GM19397 (cell line): ENCODE results near the gene ZNF76.
A peak's percentile ranks its signal among the peaks of the same experiment; 100 is the strongest.

Experiments
- ATAC-seq: cut with Tn5 transposase; IDR thresholded peaks from one replicate; pipeline ENCODE4 v1.9.1; 2021; ENCODE audit warnings: mild to moderate bottlenecking, moderate library complexity; ENCODE audit not compliant: unreplicated experiment

ZNF76 gene

DNA sequence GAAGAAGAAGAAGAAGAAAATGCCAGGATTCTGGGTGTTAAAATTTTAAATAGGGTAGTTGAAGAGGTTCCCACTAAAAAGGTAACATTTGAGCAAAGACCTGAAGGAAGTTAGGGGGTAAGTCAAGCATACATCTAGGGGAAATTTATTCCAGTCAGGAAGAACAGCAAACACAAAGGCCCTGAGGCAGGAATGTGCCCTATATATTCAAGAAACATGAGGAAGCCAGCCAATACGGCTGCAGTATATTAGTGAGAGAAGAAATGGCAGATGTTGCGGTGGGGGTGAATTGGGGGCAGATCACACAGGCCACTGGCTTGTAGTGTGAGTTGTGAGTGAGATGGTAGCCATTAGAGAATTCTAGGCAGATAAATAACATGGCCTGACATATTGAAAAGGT lies 6.0 kb downstream of the ZNF76 start:
- no peak for ATAC-seq

DNA sequence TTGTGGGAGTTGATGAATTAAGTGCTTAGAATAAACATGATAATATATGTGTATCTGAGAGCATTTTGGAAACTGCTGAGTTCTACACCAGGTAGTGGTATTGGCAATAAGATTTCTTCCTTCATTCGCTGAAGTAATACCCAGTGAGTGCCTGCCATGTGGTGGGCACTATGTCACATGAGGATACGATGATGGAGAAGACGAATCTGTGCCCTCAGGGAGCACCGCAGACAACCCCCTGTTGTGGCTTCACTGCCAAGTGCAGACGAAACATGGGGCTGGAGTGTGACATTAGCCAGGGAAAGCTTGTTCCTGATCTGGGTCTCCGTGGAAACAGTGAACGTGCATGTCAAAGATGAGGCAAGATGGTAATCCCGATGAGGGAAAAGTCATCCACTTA lies 7.9 kb downstream of the ZNF76 start:
- no peak for ATAC-seq

DNA sequence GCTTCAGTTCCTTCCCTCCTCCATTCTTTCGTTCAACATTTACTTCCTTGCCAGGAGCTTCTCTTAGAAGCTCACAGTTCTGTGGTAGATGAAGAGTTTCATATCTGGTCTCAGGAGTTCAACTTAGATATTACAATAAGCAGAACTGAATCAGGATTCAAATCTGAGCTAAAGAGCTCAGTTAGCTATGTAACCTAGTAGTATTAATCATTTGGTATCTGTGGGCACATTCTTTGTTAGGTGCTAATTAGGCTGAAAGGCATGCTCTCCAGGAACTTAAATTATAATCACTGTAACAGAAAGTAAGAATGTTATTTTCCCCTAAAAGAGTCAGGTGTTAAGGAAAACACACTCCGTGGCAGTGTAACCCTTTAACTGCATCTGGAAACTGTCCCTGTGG lies 8.4 kb downstream of the ZNF76 start:
- ATAC-seq: no peak

DNA sequence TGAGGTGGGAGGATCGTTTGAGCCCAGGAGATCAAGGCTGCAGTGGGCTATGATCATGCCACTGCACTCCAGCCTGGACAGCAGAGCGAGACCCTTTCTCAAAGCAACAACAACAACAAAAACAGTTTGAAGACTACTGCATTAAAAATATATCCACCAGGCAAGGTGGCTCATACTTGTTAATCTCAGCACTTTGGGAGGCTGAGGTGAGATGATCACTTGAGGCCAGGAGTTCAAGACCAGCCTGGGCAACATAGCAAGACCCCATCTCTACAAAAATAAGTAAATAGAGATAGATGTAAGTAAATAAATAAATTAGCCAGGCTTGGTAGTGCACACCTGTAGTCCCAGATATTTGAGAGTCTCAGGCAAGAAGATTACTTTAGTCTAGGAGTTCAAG lies 12.5 kb downstream of the ZNF76 start:
- no peak for ATAC-seq

DNA sequence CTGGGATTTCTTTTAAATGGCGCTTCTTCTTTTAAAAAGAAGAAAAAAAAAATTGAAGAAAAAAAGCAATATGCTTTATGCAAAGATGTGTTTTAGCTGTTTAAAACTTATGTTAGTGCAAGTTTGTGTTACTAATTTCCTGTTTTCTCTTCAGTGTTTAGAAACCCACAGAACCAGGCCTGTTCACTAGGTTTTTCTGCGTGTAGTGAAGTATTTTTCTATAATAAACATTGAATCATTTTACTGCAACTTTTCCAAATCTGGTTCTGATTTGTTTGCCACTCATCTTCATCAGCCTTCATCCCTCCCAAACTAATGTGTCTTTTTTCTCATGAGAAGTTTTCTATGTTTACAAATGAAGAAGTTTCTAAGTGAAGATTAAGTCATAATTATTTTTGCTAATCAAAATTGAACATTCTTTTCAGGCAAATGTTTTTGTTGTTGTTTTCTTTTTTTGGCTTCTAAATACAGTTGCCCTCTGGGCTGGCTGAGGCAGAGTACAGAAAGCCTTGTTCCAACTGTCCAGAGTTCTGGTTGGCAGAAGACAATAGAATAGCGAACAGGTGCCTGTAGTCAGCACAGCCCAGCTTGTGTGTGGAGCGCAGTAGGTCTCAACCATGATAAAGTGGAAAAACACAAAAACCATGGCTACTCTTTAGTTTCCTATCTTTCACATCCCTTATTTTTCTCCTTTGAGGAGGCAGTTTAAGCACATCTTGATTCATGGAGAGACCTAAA lies 14.5 kb downstream of the ZNF76 start:
- no peak for ATAC-seq

DNA sequence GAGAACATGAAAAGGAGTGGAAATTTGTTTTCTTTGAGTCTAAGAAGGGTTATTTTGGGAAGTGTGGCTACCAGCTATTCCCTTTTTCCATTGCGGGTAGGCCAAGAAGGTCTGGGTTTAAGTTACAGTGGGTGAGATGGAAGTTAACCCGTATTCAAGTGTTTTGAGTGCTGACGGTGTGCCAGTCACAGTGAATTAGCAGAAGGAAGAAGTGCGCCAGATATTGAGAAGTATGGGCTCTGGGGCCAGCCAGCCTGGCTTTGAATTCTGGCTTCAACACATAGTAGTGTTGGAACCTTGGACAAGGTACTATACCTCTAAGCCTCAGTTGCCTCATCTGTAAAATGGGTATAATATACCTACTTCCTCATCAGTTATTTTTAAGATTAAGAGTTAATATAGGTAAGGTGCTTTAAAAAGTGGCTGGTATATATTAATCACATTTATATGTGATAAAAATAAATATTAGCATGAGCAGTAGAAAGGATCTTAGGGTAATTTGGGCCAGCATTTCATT lies 16.3 kb downstream of the ZNF76 start:
- ATAC-seq: no peak

DNA sequence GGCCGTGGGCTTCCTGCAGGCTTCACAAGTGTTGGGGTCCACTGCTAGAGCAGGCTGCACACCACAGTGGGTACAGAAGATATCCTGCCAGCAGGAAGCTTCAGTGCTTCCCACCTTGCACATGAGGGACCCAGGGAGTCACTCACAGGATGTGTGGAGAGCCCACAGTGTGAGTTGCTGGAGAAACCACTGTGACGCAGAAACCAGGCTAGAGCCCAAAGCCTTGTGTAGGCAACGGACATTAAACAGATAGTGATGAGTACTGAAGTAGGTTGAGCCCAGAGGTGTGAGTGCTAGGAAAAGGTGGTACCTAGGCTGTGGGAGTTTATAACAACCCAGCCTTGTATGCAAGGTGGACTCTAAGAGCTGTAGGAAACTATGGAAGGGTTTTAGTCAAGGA lies 19.2 kb downstream of the ZNF76 start:
- ATAC-seq: no peak

DNA sequence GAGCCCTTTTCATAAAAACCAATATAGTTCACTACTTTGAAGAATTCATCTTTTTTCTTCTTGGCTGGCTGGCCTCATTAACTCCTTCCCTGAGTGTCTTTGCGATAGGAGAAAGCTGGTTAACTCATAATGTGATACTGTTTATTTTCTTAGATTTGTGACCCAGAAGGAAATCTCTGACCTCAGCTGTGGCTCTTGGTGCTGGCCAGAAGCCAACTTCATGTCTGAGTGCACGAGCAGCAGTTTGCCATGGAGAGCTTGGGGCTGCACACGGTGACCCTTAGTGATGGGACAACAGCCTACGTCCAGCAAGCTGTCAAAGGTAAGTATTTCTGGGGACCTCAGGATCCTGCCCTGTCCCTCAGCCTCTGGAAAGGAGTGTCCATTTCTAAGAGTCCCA lies 21.4 kb downstream of the ZNF76 start:
- no peak for ATAC-seq

DNA sequence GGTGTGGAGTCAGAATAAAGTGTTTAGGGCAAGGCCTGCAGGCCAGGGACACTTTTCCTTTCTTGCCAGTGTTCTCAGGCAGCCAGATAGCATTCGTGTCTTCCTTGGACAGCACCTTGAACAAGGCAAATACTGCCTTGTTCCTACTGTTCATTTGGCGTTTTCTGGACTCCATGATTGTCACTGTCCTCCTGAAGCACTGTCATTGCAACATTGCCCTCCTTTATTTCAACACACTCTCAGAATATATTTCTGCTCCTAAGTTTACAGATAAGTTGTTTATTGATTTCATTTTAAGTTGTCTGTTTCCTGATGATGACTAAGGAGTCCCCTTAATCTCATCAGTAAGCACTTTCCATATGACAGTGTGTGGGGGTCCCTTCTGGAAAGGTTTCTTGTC lies 22.9 kb downstream of the ZNF76 start:
- no peak for ATAC-seq

DNA sequence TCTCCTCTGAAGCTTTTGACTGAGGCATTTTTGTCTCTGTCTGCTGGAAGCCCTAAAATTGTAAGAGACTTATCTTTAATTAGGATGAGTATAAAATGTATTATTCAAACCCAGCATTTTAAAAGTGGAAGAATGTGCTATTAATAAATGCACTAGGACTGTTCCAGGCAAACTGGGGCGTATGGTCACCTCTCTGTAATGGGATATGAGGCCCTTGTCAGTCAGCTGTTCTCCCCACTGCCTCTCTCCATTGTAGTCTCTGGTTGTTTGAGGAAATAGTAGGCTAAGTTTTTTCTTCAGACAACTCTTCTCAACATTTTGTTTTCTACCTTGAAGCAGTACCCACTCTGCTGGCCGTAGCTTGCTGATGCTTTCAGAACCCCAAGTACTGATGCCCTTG lies 23.8 kb downstream of the ZNF76 start:
- no peak for ATAC-seq

DNA sequence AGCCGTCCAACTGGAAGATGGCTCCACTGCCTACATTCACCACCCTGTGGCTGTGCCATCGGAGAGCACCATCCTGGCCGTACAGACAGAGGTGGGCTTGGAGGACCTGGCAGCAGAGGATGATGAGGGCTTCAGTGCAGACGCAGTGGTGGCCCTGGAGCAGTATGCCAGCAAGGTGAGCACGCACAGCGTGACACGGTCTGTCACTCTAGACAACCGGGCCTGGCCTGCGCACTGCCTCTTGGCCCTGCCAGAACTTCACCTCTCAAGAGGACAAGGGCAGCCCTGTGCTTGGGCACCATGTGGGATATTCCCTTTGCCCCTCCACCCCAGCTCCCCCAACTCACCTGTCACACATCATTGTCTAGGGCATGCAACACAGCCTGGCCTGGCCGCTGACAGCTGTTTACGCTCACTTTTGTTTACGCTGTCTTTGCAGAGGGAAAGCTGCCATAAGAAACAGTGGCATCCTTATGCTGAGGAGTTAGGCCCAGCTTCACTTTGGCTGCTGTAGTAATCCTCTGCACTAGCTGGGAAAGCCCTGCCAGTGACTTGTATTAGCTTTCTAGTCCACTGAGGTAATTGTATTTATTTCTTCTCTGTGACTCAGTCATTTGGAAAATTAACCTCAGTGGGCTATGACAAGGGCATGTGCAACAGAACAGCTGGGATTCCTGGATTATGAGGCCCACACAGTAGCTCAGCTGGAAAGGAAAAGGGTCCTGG lies 28.3 kb downstream of the ZNF76 start:
- no peak for ATAC-seq

DNA sequence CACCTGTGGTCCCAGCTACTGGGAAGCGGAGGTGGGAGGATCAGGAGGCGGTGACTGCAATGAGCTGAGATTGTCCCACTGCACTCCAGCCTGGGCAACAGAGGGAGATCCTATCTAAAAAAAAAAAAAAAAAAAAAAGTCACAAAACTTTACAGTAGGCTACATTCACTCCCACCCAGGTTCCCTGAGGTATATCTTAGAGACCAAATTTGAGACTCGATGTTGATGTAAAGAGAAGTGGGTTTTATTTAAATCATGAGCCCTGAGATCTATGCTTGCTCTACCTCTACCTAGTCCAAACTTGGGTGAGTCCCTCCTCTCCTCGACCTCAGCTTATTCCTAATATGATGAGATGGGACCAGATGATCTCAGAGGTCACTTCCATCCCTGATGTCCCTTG lies 29.3 kb downstream of the ZNF76 start:
- no peak for ATAC-seq

DNA sequence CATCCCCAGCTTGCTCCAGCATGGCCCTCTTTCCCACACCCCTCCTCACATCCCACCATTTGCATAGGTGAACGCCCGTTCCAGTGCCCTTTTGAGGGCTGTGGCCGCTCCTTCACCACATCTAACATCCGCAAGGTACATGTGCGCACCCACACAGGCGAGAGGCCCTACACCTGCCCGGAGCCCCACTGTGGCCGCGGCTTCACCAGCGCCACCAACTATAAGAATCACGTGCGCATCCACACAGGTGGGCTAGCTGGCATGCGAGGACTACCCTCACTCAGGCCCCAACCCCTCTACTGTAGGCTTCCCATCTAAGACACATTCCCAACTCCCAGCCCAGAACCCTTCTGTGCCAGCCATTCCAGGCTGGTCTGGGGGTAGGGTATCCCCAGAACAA lies 32.0 kb downstream of the ZNF76 start:
- no peak for ATAC-seq

DNA sequence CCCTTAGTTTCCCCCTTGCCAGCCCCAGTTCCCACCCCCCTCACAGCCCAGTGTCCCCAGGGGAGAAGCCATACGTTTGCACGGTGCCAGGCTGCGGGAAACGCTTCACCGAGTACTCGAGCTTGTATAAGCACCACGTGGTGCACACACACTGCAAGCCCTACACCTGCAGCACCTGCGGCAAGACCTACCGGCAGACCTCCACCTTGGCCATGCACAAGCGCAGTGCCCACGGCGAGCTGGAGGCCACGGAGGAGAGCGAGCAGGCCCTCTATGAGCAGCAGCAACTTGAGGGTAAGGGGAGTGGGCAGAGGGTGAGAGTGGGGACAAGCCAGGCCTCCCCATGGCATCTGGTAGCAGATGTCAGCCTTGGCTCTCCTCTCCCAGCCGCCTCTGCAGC lies 33.0 kb downstream of the ZNF76 start:
- ATAC-seq: no peak

DNA sequence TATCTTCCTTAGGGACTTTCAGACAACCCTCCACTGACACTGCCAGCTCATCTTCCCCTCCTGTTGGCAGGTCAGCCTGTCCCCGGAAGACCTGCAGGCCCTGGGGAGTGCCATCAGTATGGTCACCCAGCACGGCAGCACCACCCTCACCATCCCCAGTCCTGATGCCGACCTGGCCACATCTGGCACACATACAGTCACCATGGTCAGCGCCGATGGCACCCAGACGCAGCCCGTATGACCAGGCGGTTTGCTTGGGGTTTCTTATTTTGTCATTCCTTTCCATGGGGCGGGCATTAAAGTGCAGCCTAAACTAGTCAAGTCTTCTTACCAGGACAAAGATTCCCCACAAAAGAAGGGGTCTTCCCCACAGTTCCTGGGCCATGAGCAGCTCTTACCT lies 34.1 kb downstream of the ZNF76 start:
- no peak for ATAC-seq

DNA sequence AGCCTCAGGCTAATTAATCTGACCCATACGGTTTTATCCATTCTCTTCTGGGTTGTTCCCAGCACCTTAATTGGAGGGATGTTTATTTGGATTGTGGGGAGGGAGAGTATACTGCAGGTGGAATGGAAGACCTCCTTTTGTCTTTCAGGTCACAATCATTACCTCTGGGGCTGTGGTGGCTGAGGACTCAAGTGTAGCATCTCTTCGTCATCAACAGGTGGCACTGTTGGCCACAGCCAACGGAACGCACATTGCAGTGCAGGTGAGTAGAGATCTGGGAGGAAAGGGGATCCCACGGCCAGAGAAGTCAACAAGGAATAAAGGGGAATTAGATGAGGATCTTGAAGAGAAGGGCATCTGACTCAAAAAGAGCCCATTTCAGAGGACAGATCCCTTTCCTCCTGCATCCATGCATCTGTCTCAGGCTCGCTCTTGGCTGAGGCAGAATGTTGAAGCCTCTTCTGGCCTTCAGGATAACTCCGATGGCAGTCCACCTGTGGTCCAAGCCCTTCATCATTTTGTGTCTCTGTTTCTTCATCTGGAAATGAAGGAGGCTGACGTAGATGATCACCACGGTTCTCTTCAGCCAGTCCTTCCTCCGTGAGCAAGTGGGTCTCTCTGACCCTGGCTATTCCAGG lies 34.9 kb downstream of the ZNF76 start:
- no peak for ATAC-seq

DNA sequence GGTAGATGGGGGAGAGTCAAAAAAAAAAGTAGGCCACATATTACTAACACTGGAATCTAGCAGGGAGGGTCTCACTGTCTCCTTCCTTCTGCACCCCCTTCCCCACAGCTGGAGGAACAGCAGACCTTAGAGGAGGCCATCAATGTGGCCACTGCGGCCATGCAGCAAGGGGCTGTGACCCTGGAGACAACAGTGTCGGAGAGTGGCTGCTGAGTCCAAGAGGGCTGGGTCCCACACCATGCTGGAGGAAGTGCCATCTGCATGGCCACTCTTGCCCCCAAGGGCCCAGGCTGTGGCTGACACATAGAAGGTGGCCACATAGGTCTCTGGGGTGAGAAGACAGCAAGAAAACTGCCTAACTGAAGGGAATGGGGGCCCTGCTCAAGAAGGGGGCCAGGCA lies 35.5 kb downstream of the ZNF76 start:
- no peak for ATAC-seq

DNA sequence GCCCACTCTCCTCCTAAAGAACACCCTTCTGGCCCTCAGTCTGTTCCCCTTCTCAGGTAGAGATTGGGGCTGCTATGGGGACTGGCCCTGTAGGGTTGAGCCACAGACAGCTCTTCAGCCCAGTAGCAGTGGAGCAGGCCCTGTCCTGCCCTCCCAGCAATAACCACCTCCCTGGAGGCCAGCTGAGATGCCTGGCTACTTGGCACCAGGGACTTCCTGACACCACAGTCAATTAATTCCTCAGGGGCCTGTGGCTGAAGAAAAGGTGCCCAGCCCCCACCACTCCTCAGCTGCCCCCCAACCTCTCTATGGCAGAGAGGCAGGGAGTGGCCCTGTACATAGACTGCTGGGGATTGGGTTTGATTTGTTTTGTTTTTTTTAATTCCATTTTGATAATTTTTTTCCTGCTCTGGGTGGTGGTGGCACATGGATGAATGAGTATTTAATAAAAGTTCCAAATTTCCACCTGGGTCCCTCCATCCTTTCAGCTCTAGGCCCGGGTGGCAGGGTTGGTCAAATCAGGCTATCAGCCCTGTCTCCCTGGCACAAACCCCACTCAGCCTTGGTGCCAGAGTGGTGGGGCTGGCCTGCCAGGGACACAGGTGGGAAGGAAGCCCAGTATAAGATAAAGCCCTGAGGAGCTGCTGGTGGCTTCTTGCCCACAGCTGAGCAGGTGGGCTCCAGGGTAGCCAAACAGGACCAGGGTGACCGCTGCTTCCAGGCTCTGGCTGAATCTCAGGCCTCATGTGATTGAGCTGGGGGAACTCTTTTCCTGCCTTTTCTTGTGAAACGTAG lies 36.2 kb downstream of the ZNF76 start:
- ATAC-seq: no peak

DNA sequence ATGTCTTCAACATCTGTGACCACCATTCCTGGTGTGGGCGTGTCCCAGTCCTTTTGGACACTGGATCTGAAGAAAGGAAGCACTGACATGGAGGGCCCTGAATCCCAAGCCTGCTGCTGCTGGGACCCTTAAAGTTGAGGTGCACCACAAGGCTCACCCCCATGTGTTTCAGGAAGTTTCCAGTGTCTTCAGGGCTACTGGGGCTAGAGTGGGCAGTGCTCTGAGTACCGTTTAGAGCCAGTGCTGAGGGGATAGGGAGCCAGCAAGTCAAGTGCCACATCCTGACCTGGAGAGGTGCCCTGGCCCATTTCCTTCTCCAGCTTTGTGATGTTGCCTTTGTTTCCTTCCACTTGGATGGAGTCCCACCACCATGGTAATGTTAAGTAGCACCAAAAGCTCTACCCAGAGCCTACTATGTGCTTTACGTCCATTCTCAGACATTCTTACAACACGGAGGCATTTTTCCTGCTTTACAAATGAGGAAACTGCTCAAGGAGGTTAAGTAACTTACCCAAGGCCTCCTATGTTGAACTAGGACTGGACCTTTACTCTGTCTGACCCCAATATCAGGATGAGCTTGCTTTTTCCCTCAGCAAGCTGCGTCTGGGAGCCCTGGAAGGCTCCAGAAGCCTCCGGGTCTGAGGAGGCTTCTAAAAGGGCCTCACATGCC lies 37.5 kb downstream of the ZNF76 start:
- no peak for ATAC-seq

DNA sequence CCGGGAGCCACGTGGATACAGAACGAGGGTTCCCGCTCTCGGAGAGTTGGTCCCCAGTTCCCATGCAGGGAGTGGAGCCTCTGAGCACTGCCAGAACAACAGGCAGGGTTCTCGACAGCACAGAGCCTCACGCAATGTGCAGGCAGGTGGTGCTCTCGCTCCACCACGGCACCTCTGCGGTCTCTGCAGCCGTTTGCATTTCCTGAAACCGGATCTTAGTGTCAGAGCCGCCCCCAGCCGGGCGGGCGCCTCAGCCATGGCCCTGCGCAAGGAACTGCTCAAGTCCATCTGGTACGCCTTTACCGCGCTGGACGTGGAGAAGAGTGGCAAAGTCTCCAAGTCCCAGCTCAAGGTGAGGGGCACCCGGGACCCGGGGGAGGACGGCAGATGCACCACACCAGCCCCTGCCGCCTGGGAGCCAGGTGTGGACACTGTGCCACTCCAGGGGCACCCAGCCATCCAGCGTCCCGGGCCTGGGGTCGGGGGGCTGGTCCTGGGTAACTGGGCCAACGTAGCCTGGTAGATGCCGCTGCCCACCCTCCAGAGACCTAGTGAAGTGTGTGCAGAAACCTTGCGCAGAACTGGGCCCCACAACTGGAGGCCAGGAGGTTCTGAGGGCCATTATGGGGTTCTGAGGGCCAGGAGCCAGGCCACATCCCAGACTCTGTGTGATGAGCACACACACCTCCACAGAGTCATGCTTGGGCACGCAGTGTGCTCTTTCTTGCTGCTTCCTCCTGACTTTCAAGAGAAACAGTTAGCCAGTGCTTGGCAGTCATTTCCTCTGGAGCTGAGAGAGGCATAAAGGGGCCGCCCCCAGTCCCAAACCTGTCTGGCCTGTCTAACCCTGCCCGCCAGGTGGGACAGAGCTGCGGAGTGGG lies 38.3 kb downstream of the ZNF76 start, which contains the start of gene DEF6:
Gene DEF6, plus strand, starts transcription at position 218 of the 881 bp plus-strand sequence. Its CDS starts 39 bp downstream, at position 257.
- peak; percentile 67 for ATAC-seq
